GM13976 (cell line): ENCODE data around the gene OOSP3.
"Not testable (repeated sequence)": the region's sequence is repeated elsewhere in the genome, so short reads cannot be mapped to it uniquely, and the experiment has no call there.

Experiments used
- DNase-seq: peaks from one replicate; pipeline ENCODE4 v3.0.0; 2012; ENCODE audit warnings: low spot score
- in situ Hi-C: fragments of 300-500 bp; cut with MboI; formaldehyde crosslinking; loops from one replicate; pipeline ENCODE4 v1.12.0; 2022; ENCODE audit warnings: low sequenced_read_pairs, mixed read lengths, inconsistent platforms; ENCODE audit not compliant: unreplicated experiment
- TF ChIP-seq, protein P1 (sequence below): IDR thresholded peaks from 2 replicates; pipeline ENCODE4 v1.5.1; 2012; ENCODE audit warnings: borderline replicate concordance, mild to moderate bottlenecking; ENCODE audit not compliant: insufficient read depth; ENCODE audit errors: extremely low read depth, missing control alignments, control extremely low read depth

The OOSP3 gene

GRCh38 chr11:59875856-59876519 is 2.6 kb upstream of the OOSP3 start:
- in situ Hi-C loops, result no loop called here
- TF ChIP-seq, protein P1, sequence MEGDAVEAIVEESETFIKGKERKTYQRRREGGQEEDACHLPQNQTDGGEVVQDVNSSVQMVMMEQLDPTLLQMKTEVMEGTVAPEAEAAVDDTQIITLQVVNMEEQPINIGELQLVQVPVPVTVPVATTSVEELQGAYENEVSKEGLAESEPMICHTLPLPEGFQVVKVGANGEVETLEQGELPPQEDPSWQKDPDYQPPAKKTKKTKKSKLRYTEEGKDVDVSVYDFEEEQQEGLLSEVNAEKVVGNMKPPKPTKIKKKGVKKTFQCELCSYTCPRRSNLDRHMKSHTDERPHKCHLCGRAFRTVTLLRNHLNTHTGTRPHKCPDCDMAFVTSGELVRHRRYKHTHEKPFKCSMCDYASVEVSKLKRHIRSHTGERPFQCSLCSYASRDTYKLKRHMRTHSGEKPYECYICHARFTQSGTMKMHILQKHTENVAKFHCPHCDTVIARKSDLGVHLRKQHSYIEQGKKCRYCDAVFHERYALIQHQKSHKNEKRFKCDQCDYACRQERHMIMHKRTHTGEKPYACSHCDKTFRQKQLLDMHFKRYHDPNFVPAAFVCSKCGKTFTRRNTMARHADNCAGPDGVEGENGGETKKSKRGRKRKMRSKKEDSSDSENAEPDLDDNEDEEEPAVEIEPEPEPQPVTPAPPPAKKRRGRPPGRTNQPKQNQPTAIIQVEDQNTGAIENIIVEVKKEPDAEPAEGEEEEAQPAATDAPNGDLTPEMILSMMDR, result no peak
- no peak for DNase-seq

- TF ChIP-seq, protein P1, result no peak
- in situ Hi-C loops, result no loop called here
- no peak for DNase-seq
These were observed 1.3 kb upstream of the OOSP3 start for GRCh38 chr11:59877325-59877724.

GRCh38 chr11:59877784-59878183 is 798 bp upstream of the OOSP3 start:
- in situ Hi-C loops, result no loop called here
- TF ChIP-seq, protein P1, result no peak
- no peak for DNase-seq

GRCh38 chr11:59879567-59879966 is 985 bp downstream of the OOSP3 start:
- no peak for DNase-seq
- in situ Hi-C loops, result no loop called here
- TF ChIP-seq, protein P1, result no peak

- in situ Hi-C loops, result no loop called here
- TF ChIP-seq, protein P1, result no peak
These were observed 5.0 kb downstream of the OOSP3 start for GRCh38 chr11:59883597-59883996.

DNA sequence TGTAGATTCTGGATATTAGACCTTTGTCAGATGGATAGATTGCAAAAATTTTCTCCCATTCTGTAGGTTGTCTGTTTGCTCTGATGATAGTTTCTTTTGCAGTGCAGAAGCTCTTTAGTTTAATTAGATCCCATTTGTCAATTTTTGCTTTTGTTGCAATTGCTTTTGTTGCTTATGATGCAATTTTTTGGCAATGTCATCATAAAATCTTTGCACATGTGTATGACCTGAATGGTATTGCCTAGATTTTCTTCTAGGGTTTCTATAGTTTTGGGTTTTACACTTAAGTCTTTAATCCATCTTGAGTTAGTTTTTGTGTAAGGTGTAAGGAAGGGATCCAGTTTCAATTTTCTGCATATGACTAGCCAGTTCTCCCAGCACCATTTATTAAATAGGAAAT is 8.6 kb downstream of the OOSP3 start:
- in situ Hi-C loops, DNase-seq: not testable (repeated sequence)

More at GRCh38 chr11:59883597-59883996, 5.0 kb downstream of the OOSP3 start:
- DNase-seq, result no peak

GRCh38 chr11:59891781-59892181 is 13.2 kb downstream of the OOSP3 start:
- no peak for DNase-seq
- in situ Hi-C loops, result no loop called here
- TF ChIP-seq, protein P1, result no peak
